Measurements from ENCODE around the gene GNG11. TPM values are rescaled to one million over a fixed set of nuclear protein-coding genes. Genes with fewer than 3 reads are reported as not detected.

GNG11 gene
- total and polyA plus RNA-seq, 2 donors (not counting 3 experiments of a cell fraction or from before 2014, with no cell fraction given), result 92.3 to 208 TPM

DNA sequence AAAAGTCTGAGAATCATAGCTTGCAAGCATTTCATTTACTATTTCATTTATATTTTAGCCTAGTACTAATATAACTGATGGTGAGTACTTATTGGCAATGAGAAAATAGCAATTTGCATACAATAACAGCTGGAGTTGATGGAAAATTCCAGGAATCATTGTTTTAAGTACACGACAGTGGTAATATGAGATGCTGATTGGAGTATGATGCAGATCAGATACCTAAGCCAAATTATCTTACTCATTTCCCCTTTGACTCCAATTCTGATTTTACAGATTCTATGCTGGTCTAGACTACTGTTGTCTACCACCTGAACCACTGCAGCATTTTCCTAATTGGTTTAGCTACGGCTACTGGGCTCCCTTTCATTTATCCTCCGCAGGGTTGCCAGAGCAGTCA, 36.7 kb downstream of the GNG11 start:
- Histone ChIP-seq H3K79me2 (ENCODE audit: control insufficient read depth, insufficient read depth, low read length) (no peaks in the 10 kb centered on the region), H3K4me3 (replicated peaks in 1 of 3; ENCODE audit: insufficient read depth in 1 of 3, low read depth in 1 of 3, low read length in 3 of 3) (peak overlapping the region in 2 of 3 experiments; percentile 16 to 37), H3K27me3 (ENCODE audit: control insufficient read depth in 2 of 2, insufficient read depth in 2 of 2, low read length in 2 of 2) (no peaks in the 10 kb centered on the region), H3K36me3 (ENCODE audit: control insufficient read depth in 2 of 2, extremely low read depth in 1 of 2, insufficient read depth in 2 of 2, low read length in 2 of 2) (no peaks in the 10 kb centered on the region), H3K9ac (replicated peaks; ENCODE audit: extremely low read depth, insufficient read depth, low read length) (peak overlapping the region; percentile 40), H3K9me3 (replicated peaks; ENCODE audit: control insufficient read depth, insufficient read depth, low read length) (no peaks in the 10 kb centered on the region), H2AFZ (ENCODE audit: low read depth, low read length) (no peak overlapping the region), H3K9me1 (replicated peaks; ENCODE audit: control insufficient read depth, extremely low read depth, insufficient read depth, low read length) (no peaks in the 10 kb centered on the region), H4K20me1 (replicated peaks; ENCODE audit: control insufficient read depth, extremely low read depth, insufficient read depth, low read length) (no peaks in the 10 kb centered on the region), H3K27ac (ENCODE audit: insufficient read depth, low read depth, low read length) (peak overlapping the region; percentile 93), H3K4me2 (ENCODE audit: insufficient read depth, low read length) (peak overlapping the region; percentile 90), H3K4me1 (ENCODE audit: control insufficient read depth, extremely low read depth, insufficient read depth, low read length) (peaks cover 21% of the 10 kb centered on the region)
- FAIRE-seq, result peak; percentile 75
- dilution Hi-C loops (cut with MboI; ENCODE audit: extremely low pct_ligation_motif_present, low sequenced_read_pairs), result no loop called here
- ChIA-PET CTCF (interaction anchor here (0.6 to 3.5 kb wide), 9 partner anchors 8 to 110 kb away, joined by 3 to 19 read pairs (median 4); partner anchors contain the start of gene GNG11), POLR2A (interaction anchor here (1.2 kb wide), 1 partner anchor 13 kb away, joined by 4 read pairs; no protein-coding TSS in a partner anchor)
- BruUV-seq (replicated peaks), result no TSS peak
- DNase-seq (ENCODE audit: low read depth, low spot score), result peak; percentile 86
- intact Hi-C loops (cut with micrococcal nuclease), result loop anchor here (1.0 kb wide), 2 partner anchors 14 to 37 kb away; partner anchors contain the start of gene GNG11
- no peak for TF ChIP-seq MYC (IDR thresholded peaks at IDR 0.05; ENCODE audit: low read depth, low read length)
- peak; percentile 78 for TF ChIP-seq JUN (IDR thresholded peaks at IDR 0.05; ENCODE audit: borderline replicate concordance, insufficient read depth, insufficient read length, low read depth)
- peak; percentile 87 for TF ChIP-seq GATA2 (IDR thresholded peaks at IDR 0.05; ENCODE audit: insufficient read depth, insufficient read length, low read depth, low read length)
- peak; percentile 62 for TF ChIP-seq FOS (IDR thresholded peaks at IDR 0.05; ENCODE audit: borderline replicate concordance, insufficient read depth, low read length)
- no peak for TF ChIP-seq EZH2 (IDR thresholded peaks at IDR 0.05; ENCODE audit: borderline replicate concordance, low read depth, low read length, severe bottlenecking)

DNA sequence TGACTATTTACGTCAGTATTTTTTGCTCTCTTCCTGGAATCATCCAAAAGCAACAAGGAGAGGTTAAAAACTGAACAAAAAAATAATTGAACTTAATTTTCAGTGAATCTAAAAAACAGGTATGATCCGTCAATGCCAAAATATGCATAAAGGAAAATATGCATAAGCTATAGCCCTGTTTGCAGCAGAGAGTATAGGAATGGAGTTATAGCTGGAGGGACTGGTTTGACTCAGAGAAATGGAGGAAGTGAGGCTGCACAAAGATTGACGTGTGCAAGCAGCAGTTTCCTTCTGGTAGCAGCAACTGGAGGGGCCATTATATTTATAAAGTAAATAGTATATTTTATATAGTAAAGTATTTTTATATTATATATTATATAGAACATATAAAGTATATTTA, 37.1 kb downstream of the GNG11 start:
- intact Hi-C loops (cut with micrococcal nuclease), result loop anchor here (1.0 kb wide), 2 partner anchors 14 to 37 kb away; partner anchors contain the start of gene GNG11
- TF ChIP-seq JUN (IDR thresholded peaks at IDR 0.05; ENCODE audit: borderline replicate concordance, insufficient read depth, insufficient read length, low read depth) (no peak), GATA2 (IDR thresholded peaks at IDR 0.05; ENCODE audit: insufficient read depth, insufficient read length, low read depth, low read length) (peak; percentile 7)
- DNase-seq (ENCODE audit: low read depth, low spot score) (peak; percentile 55), FAIRE-seq (peak; percentile 4)
- POLR2A ChIA-PET, result interaction anchor here (1.2 kb wide), 1 partner anchor 13 kb away, joined by 4 read pairs; no protein-coding TSS in a partner anchor
- no peaks in the 10 kb centered on the region for H3K79me2 ChIP-seq (ENCODE audit: control insufficient read depth, insufficient read depth, low read length)
- peak overlapping the region in 2 of 3 experiments; percentile 16 to 37 for H3K4me3 ChIP-seq (replicated peaks in 1 of 3; ENCODE audit: insufficient read depth in 1 of 3, low read depth in 1 of 3, low read length in 3 of 3)
- no peaks in the 10 kb centered on the region for H3K27me3 ChIP-seq (ENCODE audit: control insufficient read depth in 2 of 2, insufficient read depth in 2 of 2, low read length in 2 of 2)
- peak overlapping the region; percentile 90 for H3K4me2 ChIP-seq (ENCODE audit: insufficient read depth, low read length)
- H3K9me3 ChIP-seq (replicated peaks; ENCODE audit: control insufficient read depth, insufficient read depth, low read length), result no peaks in the 10 kb centered on the region
- H3K36me3 ChIP-seq (ENCODE audit: control insufficient read depth in 2 of 2, extremely low read depth in 1 of 2, insufficient read depth in 2 of 2, low read length in 2 of 2), result no peaks in the 10 kb centered on the region
- CTCF ChIA-PET, result interaction anchor here (0.6 to 3.5 kb wide), 9 partner anchors 9 to 110 kb away, joined by 3 to 19 read pairs (median 4); partner anchors contain the start of gene GNG11
- H4K20me1 ChIP-seq (replicated peaks; ENCODE audit: control insufficient read depth, extremely low read depth, insufficient read depth, low read length), result no peaks in the 10 kb centered on the region
- dilution Hi-C loops (cut with MboI; ENCODE audit: extremely low pct_ligation_motif_present, low sequenced_read_pairs), result no loop called here
- H3K27ac ChIP-seq (ENCODE audit: insufficient read depth, low read depth, low read length), result peak overlapping the region; percentile 93
- BruUV-seq (replicated peaks), result TSS peak; percentile 100
- peak overlapping the region; percentile 40 for H3K9ac ChIP-seq (replicated peaks; ENCODE audit: extremely low read depth, insufficient read depth, low read length)
- H3K4me1 ChIP-seq (ENCODE audit: control insufficient read depth, extremely low read depth, insufficient read depth, low read length), result peaks cover 21% of the 10 kb centered on the region
- no peak overlapping the region for H2AFZ ChIP-seq (ENCODE audit: low read depth, low read length)
- no peaks in the 10 kb centered on the region for H3K9me1 ChIP-seq (replicated peaks; ENCODE audit: control insufficient read depth, extremely low read depth, insufficient read depth, low read length)
